ENCODE results near the gene FAM162A. TPM values are rescaled to one million over a fixed set of nuclear protein-coding genes. Genes with fewer than 3 reads are reported as not detected.

The FAM162A gene
- total RNA-seq = 10 to 100 TPM; 32.0 to 41.0 (median 34.5) TPM

DNA sequence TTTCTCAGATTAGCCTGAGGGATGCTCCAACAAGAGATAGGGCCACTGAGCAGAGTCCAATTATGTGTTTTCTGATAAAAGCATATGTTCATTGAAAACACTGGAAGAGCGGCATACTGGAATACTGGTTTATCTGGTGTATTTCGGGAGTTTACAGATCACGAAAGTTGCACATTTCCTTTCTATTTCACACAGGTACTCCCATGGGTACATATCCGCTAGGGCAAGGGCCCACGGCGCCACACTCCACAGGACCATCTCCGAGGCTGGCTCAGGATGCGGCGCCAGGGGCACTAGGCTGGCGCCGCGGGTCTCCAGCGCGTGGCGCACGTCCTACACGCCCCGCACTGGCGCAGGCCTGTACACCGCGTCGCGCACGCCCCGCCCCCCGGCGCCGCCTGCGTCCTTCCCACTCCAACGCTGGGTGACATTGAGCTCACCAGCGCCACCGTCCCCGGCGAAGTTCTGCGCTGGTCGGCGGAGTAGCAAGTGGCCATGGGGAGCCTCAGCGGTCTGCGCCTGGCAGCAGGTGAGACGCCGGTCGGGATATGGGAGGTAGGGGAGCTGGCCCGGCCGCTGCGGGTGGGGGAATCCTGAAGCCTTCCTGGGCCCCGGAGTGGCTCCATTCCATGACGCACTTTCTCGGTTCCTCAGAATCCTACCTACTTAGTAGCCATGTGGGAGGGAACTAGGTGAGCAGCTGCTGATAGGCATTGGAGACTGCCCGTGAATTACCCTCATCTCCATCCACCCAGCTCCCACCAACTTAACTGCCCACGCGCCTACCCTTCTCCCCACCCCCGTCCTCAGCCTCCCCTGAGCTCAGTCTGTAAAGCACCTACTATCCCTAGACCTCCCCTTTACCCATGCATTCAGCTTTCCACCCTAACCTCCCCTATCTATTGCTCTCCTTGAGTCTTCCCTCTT, at the start of gene FAM162A:
Gene FAM162A, plus strand, starts transcription at position 412 of the 927 bp plus-strand sequence. Its CDS starts 84 bp downstream, at position 496.
- peak within 1 kb of the TSS; percentile 84 to 91 (median 86) for H3K27ac ChIP-seq
- TF ChIP-seq CTCF (IDR thresholded peaks at IDR 0.05) = peak in 5 of 6 experiments; percentile 31 to 63 (median 52)
- TF ChIP-seq POLR2A (IDR thresholded peaks at IDR 0.05) = peak; percentile 51 to 99
- H3K4me1 ChIP-seq = peaks cover 4 to 7% of the 10 kb centered on the region in 2 donors
- intact Hi-C loops (cut with DNase I) = loop anchor here (10.0 kb wide), 1 partner anchor 291 kb away; no protein-coding TSS in a partner anchor
- peak within 1 kb of the TSS; percentile 57 to 69 (median 60) for H3K4me3 ChIP-seq (replicated peaks in 1 of 3)
- WGBS, 2 donors = 0 to 3% methylated on average over 16 of the region's 52 CpGs
- H3K9me3 ChIP-seq = no peaks in the 10 kb centered on the region
- no peaks in the 10 kb centered on the region for H3K27me3 ChIP-seq
- H3K36me3 ChIP-seq = no peaks in the 10 kb centered on the region
- peak; percentile 95 for DNase-seq

- no peaks in the 10 kb centered on the region for H3K27me3 ChIP-seq
- intact Hi-C loops (cut with DNase I) = no loop called here
- H3K4me1 ChIP-seq = no peaks in the 10 kb centered on the region
- WGBS, 2 donors = 74 to 89% methylated on average over 1 of the region's 1 CpG
- H3K9me3 ChIP-seq = no peaks in the 10 kb centered on the region
- DNase-seq = no peak
- H3K27ac ChIP-seq = no peak overlapping the region
- H3K36me3 ChIP-seq = no peaks in the 10 kb centered on the region
- no peak overlapping the region for H3K4me3 ChIP-seq (replicated peaks in 1 of 3)
- TF ChIP-seq CTCF (IDR thresholded peaks at IDR 0.05) (no peak), POLR2A (IDR thresholded peaks at IDR 0.05) (no peak)
These were observed 41.2 kb upstream of the FAM162A start for GRCh38 chr3:122342803-122343202.

DNA sequence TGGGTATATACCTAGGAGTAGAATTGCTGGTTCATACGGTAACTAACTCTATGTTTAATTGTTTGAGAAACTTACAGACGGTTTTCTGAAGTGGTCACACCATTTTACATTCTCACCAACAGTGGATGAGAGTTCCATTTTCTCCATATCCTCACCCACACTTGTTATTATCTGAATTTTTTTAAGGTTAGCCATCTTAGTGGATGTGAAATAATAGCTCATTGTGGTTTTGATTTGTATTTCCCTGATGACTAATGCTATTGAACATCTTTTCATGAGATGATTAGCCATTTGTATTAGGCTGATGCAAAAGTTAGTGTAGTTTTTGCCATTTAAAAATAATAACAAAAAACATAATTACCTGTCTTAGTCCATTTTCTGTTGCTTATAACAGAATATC, 40.3 kb upstream of the FAM162A start:
- 74 to 79% methylated on average over 2 of the region's 2 CpGs for WGBS, 2 donors
- intact Hi-C loops (cut with DNase I) = no loop called here
- Histone ChIP-seq H3K4me3 (replicated peaks in 1 of 3) (no peak overlapping the region), H3K4me1 (no peaks in the 10 kb centered on the region), H3K27me3 (no peaks in the 10 kb centered on the region), H3K27ac (no peak overlapping the region), H3K36me3 (no peaks in the 10 kb centered on the region), H3K9me3 (no peaks in the 10 kb centered on the region)
- no peak for DNase-seq
- TF ChIP-seq CTCF (IDR thresholded peaks at IDR 0.05) (no peak), POLR2A (IDR thresholded peaks at IDR 0.05) (no peak)

DNA sequence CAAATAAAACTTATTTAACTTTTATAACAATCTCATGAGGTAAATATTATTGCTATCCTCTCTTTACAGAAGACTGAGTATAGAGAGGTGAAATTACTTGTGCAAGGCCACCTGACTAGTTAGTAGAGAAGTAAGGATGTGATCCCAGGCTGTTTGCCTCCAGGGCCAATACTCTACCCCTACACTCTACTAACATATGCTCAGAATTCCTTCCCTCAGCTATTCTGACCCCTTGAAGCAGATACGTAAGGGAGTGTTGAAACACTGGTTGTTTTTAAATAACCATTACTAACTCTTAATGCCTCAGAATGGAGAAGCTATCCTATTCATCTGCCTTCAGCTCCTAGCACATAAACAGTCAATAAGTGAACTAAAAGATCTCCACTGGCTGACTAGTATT, 34.8 kb upstream of the FAM162A start:
- Histone ChIP-seq H3K27me3 (no peaks in the 10 kb centered on the region), H3K36me3 (no peaks in the 10 kb centered on the region), H3K4me3 (replicated peaks in 1 of 3) (no peak overlapping the region), H3K27ac (no peak overlapping the region), H3K4me1 (no peaks in the 10 kb centered on the region), H3K9me3 (no peaks in the 10 kb centered on the region)
- TF ChIP-seq CTCF (IDR thresholded peaks at IDR 0.05) (no peak), POLR2A (IDR thresholded peaks at IDR 0.05) (no peak)
- DNase-seq = no peak
- WGBS, 2 donors = 90 to 97% methylated on average over 1 of the region's 1 CpG
- intact Hi-C loops (cut with DNase I) = no loop called here

DNA sequence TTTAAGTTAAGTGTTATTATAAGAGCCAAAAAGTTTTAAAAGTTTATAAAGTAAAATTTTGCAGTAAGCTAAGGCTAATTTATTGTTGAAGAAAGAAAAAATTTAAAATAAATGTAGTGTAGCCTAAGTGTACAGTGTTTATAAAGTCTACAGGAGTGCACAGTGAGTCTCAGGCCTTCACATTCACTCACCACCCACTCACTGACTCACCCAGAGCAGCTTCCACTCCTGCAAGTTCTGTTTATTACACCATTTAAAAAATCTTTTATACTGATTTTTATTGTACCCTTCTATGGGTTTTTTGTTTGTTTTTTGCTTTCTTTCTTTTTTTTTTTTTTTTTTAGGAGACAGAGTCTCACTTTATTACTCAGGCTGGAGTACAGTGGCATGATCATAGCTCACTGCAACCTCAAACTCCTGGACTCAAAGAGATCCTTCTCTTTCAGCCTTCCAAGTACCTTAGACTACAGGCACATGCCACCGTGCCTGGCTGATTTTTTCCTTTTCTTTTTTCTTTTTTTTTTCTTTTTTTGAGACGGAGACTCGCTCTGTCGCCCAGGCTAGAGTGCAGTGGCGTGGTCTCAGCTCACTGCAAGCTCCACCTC, 33.1 kb upstream of the FAM162A start:
- Histone ChIP-seq H3K9me3 (no peaks in the 10 kb centered on the region), H3K36me3 (no peaks in the 10 kb centered on the region), H3K27me3 (no peaks in the 10 kb centered on the region), H3K4me1 (no peaks in the 10 kb centered on the region), H3K27ac (no peak overlapping the region), H3K4me3 (replicated peaks in 1 of 3) (no peak overlapping the region)
- DNase-seq = no peak
- TF ChIP-seq CTCF (IDR thresholded peaks at IDR 0.05) (no peak), POLR2A (IDR thresholded peaks at IDR 0.05) (no peak)
- intact Hi-C loops (cut with DNase I) = no loop called here
- WGBS, 2 donors = 84 to 85% methylated on average over 5 of the region's 5 CpGs
